ENCODE data around the gene ARID5B. TPM values are rescaled to one million over a fixed set of nuclear protein-coding genes. Genes with fewer than 3 reads are reported as not detected.

ARID5B gene
- total RNA-seq, 2 experiments from 2014 or later: 49.2 to 51.3 TPM

- TF ChIP-seq CTCF (IDR thresholded peaks at IDR 0.05): no peak
- ATAC-seq (ENCODE audit: poor library complexity) (no peak), DNase-seq (no peak)
- Mint-ChIP-seq H3K9me3 (no peaks in the 10 kb centered on the region), H3K4me1 (ENCODE audit: low read depth) (no peaks in the 10 kb centered on the region), H3K27ac (no peak overlapping the region), H3K4me3 (no peak overlapping the region), H3K36me3 (ENCODE audit: low read depth) (no peaks in the 10 kb centered on the region), H3K27me3 (no peaks in the 10 kb centered on the region)
- intact Hi-C loops (cut with DNase I, micrococcal nuclease): no loop called here
- Histone ChIP-seq H3K4me1 (ENCODE audit: insufficient read depth, low read length) (no peaks in the 10 kb centered on the region), H3K27ac (ENCODE audit: low read depth in 1 of 2, low read length in 2 of 2) (no peak overlapping the region), H3K27me3 (ENCODE audit: control insufficient read depth in 1 of 2, insufficient read depth in 2 of 2, low read length in 2 of 2) (no peaks in the 10 kb centered on the region), H3K4me3 (ENCODE audit: low read length) (no peak overlapping the region), H3K36me3 (ENCODE audit: insufficient read depth, low read length) (no peaks in the 10 kb centered on the region), H3K9me3 (ENCODE audit: control insufficient read depth in 1 of 2, insufficient read depth in 1 of 2, low read length in 2 of 2) (no peaks in the 10 kb centered on the region)
- ChIA-PET CTCF (no interaction called here), POLR2A (no interaction called here)
Observed at GRCh38 chr10:61855771-61856170, 45.7 kb upstream of the ARID5B start.

GRCh38 chr10:61857746-61858145, 43.8 kb upstream of the ARID5B start:
- POLR2A ChIA-PET: no interaction called here

DNA sequence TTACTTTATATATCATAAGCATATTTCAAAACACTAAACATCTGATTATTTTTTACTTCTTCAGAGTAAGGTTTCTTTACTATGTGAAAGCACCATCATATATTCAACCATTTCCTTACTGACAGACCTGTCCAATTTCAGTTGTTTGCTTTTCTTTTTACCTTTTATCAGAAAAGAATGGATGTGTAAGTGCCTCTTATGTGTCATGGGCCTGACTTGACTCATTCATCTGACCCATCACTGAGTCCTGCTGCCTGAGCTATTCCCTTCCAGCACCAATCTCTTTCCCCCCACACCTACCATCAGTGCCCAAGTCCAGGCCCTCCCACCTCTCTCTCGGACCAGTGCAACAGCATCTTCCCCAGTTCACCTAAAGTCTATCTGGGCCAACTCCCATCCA, 41.7 kb upstream of the ARID5B start:
- Histone ChIP-seq H3K4me1 (ENCODE audit: insufficient read depth, low read length) (no peaks in the 10 kb centered on the region), H3K27ac (ENCODE audit: low read depth in 1 of 2, low read length in 2 of 2) (no peak overlapping the region), H3K9me3 (ENCODE audit: control insufficient read depth in 1 of 2, insufficient read depth in 1 of 2, low read length in 2 of 2) (no peaks in the 10 kb centered on the region), H3K36me3 (ENCODE audit: insufficient read depth, low read length) (no peaks in the 10 kb centered on the region), H3K27me3 (ENCODE audit: control insufficient read depth in 1 of 2, insufficient read depth in 2 of 2, low read length in 2 of 2) (no peaks in the 10 kb centered on the region), H3K4me3 (ENCODE audit: low read length) (no peak overlapping the region)
- intact Hi-C loops (cut with DNase I, micrococcal nuclease): no loop called here
- H3K27ac Mint-ChIP-seq: no peak overlapping the region
- no peaks in the 10 kb centered on the region for H3K9me3 Mint-ChIP-seq
- H3K4me1 Mint-ChIP-seq (ENCODE audit: low read depth): no peaks in the 10 kb centered on the region
- no peaks in the 10 kb centered on the region for H3K27me3 Mint-ChIP-seq
- no peak for ATAC-seq (ENCODE audit: poor library complexity)
- no peak overlapping the region for H3K4me3 Mint-ChIP-seq
- no peak for TF ChIP-seq CTCF (IDR thresholded peaks at IDR 0.05)
- H3K36me3 Mint-ChIP-seq (ENCODE audit: low read depth): no peaks in the 10 kb centered on the region
- ChIA-PET CTCF (interaction anchor here (1.0 kb wide), 1 partner anchor 14 kb away, joined by 3 read pairs; no protein-coding TSS in a partner anchor), POLR2A (no interaction called here)
- no peak for DNase-seq

More at GRCh38 chr10:61857746-61858145, 43.8 kb upstream of the ARID5B start:
- H3K4me1 ChIP-seq (ENCODE audit: insufficient read depth, low read length): no peaks in the 10 kb centered on the region
- no peaks in the 10 kb centered on the region for H3K27me3 Mint-ChIP-seq
- no peak overlapping the region for H3K27ac ChIP-seq (ENCODE audit: low read depth in 1 of 2, low read length in 2 of 2)
- DNase-seq (no peak), ATAC-seq (ENCODE audit: poor library complexity) (no peak)
- no peaks in the 10 kb centered on the region for H3K36me3 Mint-ChIP-seq (ENCODE audit: low read depth)
- no peak overlapping the region for H3K4me3 ChIP-seq (ENCODE audit: low read length)
- no peaks in the 10 kb centered on the region for H3K9me3 ChIP-seq (ENCODE audit: control insufficient read depth in 1 of 2, insufficient read depth in 1 of 2, low read length in 2 of 2)
- H3K27me3 ChIP-seq (ENCODE audit: control insufficient read depth in 1 of 2, insufficient read depth in 2 of 2, low read length in 2 of 2): no peaks in the 10 kb centered on the region
- CTCF ChIA-PET: no interaction called here
- intact Hi-C loops (cut with DNase I, micrococcal nuclease): no loop called here
- H3K36me3 ChIP-seq (ENCODE audit: insufficient read depth, low read length): no peaks in the 10 kb centered on the region
- no peak overlapping the region for H3K4me3 Mint-ChIP-seq
- H3K4me1 Mint-ChIP-seq (ENCODE audit: low read depth): no peaks in the 10 kb centered on the region
- no peak overlapping the region for H3K27ac Mint-ChIP-seq
- no peak for TF ChIP-seq CTCF (IDR thresholded peaks at IDR 0.05)
- H3K9me3 Mint-ChIP-seq: no peaks in the 10 kb centered on the region
